Stimulated activated CD8-positive, alpha-beta memory T cell treated with anti-CD3 and anti-CD28 coated beads, Interleukin-12 subunit alpha, Interleukin-12 subunit beta, amount 100 ng/mL, for 24 hours (primary cell): Measurements from ENCODE around the gene DGLUCY.
"Not testable (repeated sequence)": the region's sequence is repeated elsewhere in the genome, so short reads cannot be mapped to it uniquely, and the experiment has no call there.

Experiments
- DNase-seq: peaks from one replicate; pipeline ENCODE4 v3.0.0-alpha.2; 2020; ENCODE audit errors: extremely low read depth

Gene DGLUCY, protein sequence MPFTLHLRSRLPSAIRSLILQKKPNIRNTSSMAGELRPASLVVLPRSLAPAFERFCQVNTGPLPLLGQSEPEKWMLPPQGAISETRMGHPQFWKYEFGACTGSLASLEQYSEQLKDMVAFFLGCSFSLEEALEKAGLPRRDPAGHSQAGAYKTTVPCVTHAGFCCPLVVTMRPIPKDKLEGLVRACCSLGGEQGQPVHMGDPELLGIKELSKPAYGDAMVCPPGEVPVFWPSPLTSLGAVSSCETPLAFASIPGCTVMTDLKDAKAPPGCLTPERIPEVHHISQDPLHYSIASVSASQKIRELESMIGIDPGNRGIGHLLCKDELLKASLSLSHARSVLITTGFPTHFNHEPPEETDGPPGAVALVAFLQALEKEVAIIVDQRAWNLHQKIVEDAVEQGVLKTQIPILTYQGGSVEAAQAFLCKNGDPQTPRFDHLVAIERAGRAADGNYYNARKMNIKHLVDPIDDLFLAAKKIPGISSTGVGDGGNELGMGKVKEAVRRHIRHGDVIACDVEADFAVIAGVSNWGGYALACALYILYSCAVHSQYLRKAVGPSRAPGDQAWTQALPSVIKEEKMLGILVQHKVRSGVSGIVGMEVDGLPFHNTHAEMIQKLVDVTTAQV

DNA sequence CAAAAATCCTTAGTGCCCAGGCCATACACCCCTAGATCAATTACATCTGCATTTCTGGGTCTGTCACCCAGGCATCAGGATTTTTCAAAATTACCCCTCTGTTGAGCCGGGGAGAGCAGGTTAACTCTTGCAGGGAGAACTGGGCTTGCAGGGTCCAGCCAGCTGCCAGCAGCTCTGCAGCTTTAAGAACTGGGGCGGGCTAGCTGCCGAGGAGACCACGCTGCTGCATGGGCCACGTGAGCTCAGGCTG lies at the start of gene DGLUCY:
DGLUCY (plus strand) TSS at position 245 of the 250 bp plus-strand sequence. CDS start 46,222 bp downstream, outside the sequence.
- no peak for DNase-seq

DNA sequence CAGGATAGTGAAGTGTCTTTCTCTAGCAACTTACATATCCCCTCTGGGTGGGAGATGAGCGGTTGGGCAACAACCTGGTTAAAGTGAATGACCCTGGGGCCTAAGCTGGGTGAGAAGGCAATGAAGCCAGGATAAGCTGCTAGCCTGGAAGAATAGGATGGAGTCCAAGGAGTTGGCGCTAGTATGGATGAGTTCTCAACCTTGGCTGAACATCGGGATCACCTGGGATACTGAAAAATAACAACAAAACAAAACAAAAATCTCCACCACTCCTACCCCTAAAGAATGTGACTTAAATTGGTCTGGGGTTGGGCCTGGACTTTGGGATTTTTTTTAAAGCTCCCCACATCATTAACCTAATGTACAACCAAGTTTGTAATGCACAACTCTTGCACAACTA lies 48.6 kb upstream of the DGLUCY start:
- DNase-seq, result no peak

DNA sequence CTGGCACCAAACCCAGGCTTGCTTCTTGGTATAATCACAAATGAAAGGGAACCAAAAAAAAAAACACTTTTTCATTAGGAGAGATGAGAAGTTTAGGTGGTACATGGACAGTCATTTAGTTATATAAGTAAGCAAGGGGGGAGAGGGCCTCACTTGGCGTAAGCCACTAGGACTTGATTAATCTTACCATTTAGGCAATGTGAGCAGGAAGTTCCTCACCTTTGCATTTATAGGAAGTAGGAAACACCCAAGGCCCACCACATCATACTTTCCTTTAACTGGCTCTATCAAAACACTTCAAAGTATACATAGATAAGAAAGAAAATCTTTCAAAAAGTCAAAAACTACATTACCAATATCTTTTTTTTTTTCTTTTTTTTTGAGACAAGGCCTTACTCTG lies 46.7 kb upstream of the DGLUCY start:
- DNase-seq, result no peak

DNA sequence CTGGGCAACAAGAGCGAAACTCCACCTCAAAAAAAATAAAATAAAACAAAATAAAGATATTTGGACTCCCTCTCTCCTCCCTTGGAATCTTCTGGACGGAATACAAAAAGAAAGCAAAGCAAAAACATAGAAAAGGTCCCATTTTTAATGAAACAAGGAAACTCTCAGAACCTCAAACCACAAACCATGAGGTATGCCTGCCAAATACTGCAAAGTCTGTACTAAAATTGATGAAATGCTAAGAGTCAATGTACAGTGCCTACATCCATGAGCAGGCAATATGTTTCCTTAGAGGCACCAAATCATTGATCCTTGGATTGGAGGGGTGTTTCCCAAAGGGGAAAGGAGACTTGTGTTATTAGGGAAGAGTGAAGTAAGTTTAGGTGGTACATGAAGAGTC lies 45.2 kb upstream of the DGLUCY start:
- DNase-seq, result no peak

DNA sequence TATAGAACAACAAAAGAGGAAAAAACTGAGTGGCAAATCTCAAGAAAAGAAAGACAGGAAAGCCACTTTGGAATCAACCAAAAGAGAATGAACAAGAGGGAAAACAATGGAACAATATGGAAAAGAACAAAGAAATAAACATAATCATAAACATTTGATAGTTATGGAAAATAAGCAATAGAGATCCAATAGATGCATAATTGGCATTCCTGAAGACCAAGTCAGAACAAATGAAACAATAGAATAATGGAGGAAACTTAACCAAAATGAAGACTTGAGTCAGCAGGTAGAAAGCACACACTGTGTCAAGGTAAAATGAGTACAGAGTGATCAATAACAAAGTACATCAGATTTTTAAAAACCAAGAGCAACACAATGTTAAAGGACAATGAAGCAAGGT lies 43.3 kb upstream of the DGLUCY start:
- no peak for DNase-seq

DNA sequence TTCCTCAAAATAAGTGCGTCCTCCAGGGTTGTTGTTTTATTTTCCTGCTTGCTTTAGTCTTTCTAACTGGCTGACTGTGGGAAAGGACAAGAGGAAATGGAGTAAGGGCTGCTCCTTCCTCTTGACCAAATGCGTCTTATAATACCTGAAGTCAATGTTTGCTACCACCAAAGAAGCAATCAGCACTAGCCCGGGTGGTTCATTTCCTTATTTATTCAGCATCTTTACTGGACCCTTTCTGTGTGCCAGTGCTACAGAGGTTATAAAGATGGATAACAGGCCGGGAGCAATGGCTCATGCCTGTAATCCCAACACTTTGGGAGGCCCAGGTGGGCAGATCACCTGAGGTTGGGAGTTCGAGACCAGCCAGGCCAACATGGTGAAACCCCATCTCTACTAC lies 38.3 kb upstream of the DGLUCY start:
- no peak for DNase-seq

DNA sequence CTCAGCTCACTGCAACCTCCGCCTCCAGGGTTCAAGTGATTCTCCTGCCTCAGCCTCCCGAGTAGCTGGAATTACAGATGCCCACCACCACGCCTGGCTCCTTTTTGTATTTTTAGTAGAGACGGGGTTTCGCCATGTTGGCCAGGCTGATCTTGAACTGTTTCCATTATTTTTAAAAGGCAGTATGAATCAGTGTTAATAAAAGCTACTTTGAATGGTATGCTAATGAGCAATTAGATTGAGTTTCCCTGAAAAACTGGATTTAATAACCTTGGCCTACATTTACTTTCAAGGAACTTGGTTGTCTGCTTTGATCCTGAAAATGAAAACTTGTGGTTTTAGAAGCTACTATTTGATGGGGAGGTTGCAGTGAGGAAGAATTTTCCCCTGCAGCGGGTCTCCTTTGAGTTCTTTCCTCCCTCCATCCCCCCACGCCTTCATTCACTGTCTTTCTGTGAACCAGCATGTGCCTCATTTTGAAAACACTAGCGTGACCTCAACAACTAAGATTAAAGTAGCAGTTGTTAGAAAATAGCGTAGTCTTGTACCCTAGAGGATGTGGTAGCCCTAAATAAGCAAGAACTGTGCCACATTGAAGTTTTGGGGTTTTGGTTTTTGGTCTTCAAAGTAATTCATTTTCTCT lies 35.7 kb upstream of the DGLUCY start:
- DNase-seq, result peak; percentile 26

DNA sequence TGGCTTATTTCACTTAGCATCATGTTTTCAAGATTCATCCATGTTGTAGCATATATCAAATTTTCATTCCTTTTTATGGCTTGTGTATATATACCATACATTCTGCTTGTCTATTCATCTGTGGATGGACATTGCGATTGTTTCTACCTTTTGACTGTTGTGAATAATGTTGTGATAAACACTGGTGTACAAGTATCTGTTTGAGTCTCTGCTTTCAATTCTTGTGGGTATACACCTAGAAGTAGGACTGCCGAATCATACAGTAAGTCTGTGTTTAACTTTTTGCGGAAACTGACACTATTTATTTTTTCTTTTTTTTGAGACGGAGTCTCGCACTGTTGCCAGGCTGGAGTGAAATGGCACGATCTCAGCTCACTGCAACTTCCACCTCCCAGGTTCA lies 33.8 kb upstream of the DGLUCY start:
- DNase-seq, result no peak

DNA sequence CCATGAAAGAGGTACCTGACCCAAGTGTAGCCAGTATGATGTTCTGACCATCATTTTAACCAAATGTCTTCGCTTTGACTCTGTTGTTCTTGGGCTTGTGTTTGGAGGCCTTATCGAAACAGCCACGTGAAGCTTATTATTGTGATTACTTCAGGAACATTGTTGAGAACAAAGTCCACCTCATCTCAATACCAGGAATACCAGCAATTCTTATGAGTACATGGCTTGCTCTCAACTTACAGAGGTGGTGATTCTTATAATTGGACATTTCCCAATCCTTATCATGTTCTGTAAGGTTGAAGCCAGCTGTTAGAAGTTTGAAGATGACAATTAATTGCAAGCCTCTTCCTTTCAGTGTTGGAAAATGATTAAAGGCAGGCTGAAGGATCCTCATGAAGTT lies 31.6 kb upstream of the DGLUCY start:
- DNase-seq, result no peak

DNA sequence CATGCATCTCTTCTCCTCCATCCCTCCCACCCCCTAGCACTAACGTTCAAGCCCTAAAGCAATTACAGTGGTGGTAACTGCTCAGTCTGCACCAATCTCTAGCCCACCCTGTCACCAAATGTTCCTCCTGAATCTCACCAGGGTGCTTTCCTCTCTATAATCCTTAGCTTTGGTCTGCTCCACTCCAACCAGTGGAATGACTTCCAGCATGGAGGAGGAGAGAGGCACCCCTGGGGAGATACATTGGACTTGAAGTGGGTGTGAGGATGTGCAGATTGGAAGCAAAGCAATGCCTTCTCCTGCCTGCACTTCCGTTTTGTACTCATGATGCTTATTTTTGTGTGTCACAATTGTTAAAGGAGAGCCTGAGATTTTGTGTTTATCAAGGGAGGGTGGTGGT lies 29.4 kb upstream of the DGLUCY start:
- no peak for DNase-seq

DNA sequence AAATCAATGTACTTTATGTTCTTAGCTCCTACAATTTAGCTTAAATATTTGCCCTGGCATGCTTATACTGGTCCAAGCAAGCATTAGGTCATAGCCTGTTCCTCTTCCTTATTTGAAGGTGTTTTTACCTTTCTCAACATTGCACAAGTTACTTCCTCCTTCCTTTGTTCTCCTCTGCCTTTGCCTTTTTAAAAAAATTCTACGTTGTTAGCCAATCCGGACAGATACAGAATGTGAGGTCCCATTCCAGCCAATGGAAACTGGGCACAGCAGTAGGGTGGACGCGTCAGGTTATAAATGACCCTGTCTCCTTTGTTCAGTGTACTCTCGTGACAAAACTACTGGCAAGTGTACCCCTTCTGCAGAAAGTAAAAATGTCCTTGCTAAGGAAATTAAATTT lies 26.4 kb upstream of the DGLUCY start:
- not testable (repeated sequence) for DNase-seq

DNA sequence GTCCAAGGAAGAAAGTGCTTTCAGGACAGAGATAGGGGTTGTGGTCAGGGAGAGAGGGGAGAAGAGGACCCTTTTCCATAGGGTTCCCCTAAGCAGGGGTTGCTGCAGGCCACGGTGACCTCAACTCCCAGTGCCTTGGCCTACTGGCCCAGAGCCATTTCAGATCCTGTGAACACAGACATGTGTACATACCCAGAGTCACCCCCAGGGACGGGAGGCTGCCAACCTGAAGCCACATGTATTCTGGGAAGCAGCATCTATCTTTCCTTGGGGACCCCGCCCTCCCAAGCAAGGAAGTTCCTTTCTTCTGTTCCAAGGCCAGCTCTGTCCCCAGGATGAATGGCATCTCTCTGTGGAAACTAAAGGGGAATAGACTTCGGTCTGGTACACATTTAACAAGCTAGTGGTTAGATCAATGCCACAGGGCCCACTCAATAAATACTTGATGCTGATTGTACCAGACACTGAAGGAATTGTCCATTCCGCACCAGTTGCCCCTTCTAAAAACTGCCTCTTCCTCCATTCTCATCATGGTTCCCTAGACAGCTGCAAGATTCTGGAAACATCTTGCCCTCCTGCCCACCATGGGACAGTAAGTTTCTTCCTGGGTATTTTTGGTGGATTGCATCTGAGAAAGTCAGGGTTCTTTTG lies 25.2 kb upstream of the DGLUCY start:
- DNase-seq, result no peak

DNA sequence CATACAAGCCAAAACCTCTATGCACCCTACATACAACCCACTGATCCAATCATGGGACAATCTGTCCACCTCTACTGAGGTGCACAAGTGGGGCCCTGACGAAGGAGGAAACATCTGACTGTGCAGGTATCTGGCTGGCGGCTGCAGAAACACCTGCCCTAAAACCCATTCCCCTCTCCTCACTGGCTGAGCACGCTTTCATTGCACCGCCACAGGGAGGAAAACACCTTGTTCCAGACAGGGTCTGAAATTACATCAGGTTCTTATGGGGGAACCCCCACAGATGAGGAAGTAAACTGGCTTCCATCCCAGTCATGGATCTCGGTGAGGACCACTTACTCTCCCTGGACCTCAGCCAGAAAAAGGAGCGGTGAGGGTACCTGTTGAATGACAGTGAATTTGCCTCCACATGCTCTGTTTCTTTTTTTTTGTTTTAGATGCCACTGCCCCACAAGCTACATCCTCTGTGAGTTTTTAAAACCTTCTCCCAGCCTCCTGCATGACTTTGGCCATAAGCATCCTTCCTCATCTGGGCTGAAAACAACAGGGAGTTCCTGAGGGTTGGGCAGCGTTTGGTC lies 23.8 kb upstream of the DGLUCY start:
- DNase-seq, result no peak

DNA sequence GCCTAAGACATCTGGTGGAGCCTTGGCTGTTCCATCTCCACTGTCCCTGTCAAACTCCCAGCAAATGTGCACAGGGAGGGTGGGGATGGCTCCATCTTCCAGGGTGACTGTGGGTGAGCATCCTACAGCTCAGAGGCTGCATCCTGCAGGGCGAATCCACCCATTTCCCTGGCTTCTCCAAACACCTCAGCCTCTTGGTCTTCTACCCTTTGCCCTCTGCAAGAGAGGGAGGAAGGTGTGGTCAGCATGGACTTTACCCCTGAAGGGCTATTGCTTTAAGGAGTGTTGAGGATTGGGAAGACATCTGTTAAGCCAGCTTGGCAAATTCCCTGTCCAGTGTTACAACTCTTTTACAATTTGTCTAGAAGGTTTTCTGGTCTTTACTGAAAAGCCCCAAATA lies 23.1 kb upstream of the DGLUCY start:
- no peak for DNase-seq

DNA sequence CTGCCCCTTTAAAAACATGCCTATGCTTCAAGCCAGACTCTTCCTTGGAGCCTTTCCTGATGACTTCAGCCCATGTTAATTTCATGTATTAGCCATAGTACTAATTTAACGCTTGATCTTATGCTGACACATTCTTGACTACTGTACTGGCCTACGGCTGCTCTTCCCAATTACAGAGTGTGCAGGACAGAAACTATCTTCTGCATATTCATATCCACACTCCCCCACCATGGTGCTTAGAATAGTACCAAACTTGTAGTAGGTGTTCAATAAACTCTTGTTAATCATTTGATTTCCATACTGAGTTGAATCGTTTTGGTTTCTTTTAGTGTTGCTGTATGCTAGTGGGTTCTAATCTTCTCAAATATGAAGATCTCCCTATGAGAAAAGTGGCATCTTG lies 21.8 kb upstream of the DGLUCY start:
- no peak for DNase-seq

DNA sequence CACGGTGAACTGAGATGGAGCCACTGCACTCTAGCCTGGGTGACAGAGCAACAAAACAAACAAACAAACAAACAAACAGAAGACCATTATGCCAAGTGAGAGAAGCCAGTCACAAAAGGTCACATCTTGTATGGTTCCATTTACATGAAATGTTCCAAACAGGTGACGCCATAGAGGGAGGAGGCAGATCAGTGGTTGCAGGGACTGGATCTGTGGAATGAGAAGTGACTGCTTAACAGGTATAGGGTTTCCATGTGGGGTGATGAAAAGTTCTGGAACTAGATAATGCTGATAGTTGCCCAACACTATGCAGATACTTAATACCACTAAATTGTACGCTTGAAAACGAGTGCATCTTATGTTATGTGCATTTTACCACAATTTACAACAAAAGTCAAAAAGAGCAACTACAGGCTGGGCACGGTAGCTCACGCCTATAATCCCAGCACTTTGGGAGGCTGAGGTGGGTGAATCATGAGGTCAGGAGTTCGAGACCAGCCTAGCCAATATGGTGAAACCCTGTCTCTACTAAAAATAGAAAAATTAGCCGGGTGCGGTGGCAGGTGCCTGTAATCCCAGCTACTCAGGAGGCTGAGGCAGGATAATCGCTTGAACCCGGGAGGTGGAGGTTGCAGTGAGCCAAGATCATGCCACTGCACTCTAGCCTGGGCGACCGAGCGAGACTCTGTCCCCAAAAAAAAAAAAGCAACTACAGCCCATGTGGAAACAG lies 20.0 kb upstream of the DGLUCY start:
- DNase-seq, result not testable (repeated sequence)

DNA sequence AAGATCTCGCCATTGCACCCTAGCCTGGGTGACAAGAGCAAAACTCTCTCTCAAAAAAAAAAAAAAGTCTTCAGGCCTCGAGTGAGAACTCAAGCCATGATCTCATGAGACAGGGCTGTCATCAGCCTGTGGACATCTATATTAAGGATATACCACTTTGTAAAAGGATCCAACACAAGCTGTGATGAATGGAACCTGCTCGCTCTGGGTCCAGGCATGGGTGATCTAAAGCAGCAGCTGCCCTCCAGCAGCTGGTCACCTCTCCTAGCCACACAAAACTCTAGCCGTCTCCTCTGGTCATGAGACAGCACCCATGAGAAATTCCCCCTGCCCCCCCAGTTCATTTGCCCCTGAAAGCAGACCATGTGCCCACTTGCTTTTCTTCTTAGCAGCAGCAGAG lies 19.1 kb upstream of the DGLUCY start:
- DNase-seq, result no peak

DNA sequence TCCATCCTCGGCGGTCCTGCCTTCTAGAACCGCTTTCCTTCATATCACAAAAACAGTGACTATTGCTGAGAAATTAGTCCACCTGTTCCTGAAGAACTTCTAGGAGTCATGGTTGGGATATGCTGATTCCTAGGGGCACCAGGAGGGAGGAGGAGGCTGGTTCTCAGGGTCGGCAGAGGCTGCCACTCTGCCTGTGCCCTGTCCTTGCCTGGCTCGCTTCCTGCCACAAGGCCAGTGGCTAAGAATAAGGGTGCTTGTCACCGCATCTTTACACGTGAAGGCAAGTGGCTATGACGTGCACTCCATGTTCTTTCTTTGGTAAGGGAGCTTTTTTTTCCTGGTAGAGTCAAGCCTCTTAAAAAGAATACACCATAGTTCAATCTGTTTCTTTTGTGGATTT lies 18.7 kb upstream of the DGLUCY start:
- DNase-seq, result no peak

DNA sequence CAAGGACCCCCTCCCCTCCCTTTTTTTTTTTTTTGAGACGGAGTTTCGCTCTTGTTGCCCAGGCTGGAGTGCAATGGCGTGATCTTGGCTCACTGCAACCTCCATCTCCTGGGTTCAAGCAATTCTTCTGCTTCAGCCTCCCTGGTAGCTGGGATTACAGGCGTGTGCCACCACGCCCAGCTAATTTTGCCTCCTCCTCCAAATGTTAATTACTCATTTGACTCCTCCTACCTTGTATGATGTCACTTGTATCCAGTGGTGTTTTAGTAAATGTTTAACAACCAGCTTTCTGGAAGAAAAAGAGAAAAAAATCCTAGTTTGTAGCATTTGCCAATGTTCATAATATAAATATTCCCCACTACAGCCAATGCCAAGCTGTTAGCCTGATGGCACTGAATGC lies 16.2 kb upstream of the DGLUCY start:
- DNase-seq, result not testable (repeated sequence)

DNA sequence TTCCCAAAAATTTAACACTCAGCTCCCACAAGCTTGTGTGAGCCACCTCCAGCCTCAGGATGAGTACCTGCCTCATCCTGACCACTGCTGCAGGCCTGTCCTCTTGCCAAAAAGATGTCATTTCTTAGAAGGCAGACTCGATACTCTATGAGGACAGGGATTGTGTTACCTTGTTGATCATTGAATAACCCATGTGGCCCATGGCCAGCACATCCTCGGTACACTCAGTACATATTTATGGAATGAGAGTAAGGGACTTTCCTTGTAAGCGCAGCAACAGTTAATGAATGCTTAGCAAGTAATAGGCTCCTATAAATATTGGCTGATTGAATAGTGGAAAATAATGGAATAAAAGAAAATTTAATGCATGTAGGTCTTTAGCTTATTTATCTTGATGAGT lies 15.3 kb upstream of the DGLUCY start:
- no peak for DNase-seq

DNA sequence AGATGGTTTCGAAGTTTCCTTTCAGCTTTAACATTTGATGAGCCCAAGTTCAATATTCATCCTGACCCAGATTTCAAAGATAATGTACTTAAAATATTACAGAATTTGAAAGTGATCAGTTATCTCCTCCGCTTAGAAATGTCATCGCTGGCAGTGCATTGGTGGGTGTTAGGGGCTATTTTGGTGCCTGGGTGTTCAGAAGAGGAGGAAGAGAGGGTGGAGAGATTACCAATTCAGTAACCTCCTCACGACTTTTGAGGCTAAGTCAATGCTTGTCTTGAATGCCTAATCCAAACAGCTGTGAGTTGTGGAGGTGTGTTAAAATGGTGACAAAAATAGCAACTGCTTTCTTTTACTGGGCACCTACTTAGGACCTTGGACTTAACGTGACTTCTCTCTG lies 13.8 kb upstream of the DGLUCY start:
- DNase-seq, result no peak

DNA sequence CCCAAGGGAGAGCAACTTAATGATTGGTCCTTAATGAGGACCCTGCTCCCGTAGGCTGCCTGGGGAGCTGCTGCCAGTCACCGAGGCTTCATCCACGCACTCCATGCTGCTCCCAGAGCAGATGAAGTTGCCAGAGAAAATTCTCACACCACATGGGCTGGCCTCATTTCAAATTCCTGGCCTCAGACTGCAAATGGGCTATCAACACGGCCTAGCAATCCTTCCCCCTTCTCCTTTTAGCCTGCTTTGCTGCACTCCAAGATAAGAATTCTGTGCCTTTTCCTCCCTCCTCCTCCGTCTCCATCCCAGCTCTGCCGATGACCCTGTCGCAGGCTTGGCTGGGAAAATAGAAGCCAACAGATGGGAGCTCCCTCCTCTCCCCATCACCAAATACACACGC lies 10.8 kb upstream of the DGLUCY start:
- DNase-seq, result no peak
